Retinal pigment epithelial cell (primary cell): ENCODE data around the gene ERO1B.

ENCODE experiments used
- DNase-seq: peaks from one replicate; pipeline ENCODE4 v3.0.0-alpha.2; 2010; ENCODE audit warnings: low read depth
- H3K4me3 ChIP-seq: 2 replicates; pipeline ENCODE4 v1.5.1; 2011; ENCODE audit warnings: mild to moderate bottlenecking, low read length, control low read depth, moderate library complexity
- CTCF ChIP-seq: conservative IDR thresholded peaks from 2 replicates; pipeline ENCODE4 v1.5.1; 2011; ENCODE audit warnings: low read depth, low read length, control low read depth, inconsistent platforms

Gene ERO1B

GRCh38 chr1:236167578-236167977, 114.2 kb downstream of the ERO1B start:
- no peak for TF ChIP-seq CTCF
- H3K4me3 ChIP-seq: no peak overlapping the region
- DNase-seq: no peak

- H3K4me3 ChIP-seq: no peak overlapping the region
- no peak for TF ChIP-seq CTCF
- DNase-seq: no peak
Measured at GRCh38 chr1:236167154-236167553, 114.6 kb downstream of the ERO1B start.

- H3K4me3 ChIP-seq: no peak overlapping the region
- no peak for TF ChIP-seq CTCF
- no peak for DNase-seq
Measured at GRCh38 chr1:236166041-236166440, 115.7 kb downstream of the ERO1B start.
